ENCODE results near the gene LRBA. TPM values are rescaled to one million over a fixed set of nuclear protein-coding genes. Genes with fewer than 3 reads are reported as not detected.
A peak's percentile ranks its signal among the peaks of the same experiment; 100 is the strongest.

LRBA gene
- total and polyA plus RNA-seq, 2 of the 4 experiments (the other 2 are of a cell fraction): 10.2 to 51.6 TPM

GRCh38 chr4:150259861-150260567, 755.1 kb downstream of the LRBA start:
- no peaks in the 10 kb centered on the region for H3K9me3 ChIP-seq (ENCODE audit: control insufficient read depth, insufficient read depth, low read length)
- no peak overlapping the region for H3K23ac ChIP-seq (ENCODE audit: low read depth, low read length)
- H2AK9ac ChIP-seq (replicated peaks; ENCODE audit: low read depth, low read length, poor library complexity): peak overlapping the region; percentile 8
- H3K56ac ChIP-seq (ENCODE audit: extremely low read depth, insufficient read depth, low read length): no peak overlapping the region
- H3K9ac ChIP-seq (ENCODE audit: low read depth, low read length): no peak overlapping the region
- H4K8ac ChIP-seq (ENCODE audit: low read depth in 2 of 2, low read length in 2 of 2): no peak overlapping the region
- no peak for ATAC-seq (ENCODE audit: low read depth)
- no peak overlapping the region for H2BK5ac ChIP-seq (ENCODE audit: low read depth, low read length, poor library complexity, severe bottlenecking)
- H2BK20ac ChIP-seq (ENCODE audit: low read depth, low read length): no peak overlapping the region
- H3K36me3 ChIP-seq (ENCODE audit: control insufficient read depth, insufficient read depth, low read length): peaks cover 12% of the 10 kb centered on the region
- H3K27me3 ChIP-seq (ENCODE audit: control insufficient read depth, insufficient read depth, low read length): no peaks in the 10 kb centered on the region
- no peak for TF ChIP-seq MXI1 (IDR thresholded peaks at IDR 0.05; ENCODE audit: borderline replicate concordance, low read depth, low read length)
- TF ChIP-seq MAFK (IDR thresholded peaks at IDR 0.05; ENCODE audit: low read depth, low read length): no peak
- no peak for TF ChIP-seq BHLHE40 (IDR thresholded peaks at IDR 0.05; ENCODE audit: low read depth, low read length)
- no peak for TF ChIP-seq RAD21 (IDR thresholded peaks at IDR 0.05; ENCODE audit: low read length)
- no peak for TF ChIP-seq MAZ (IDR thresholded peaks at IDR 0.05; ENCODE audit: borderline replicate concordance, low read depth, low read length)
- no peak for TF ChIP-seq FOS (IDR thresholded peaks at IDR 0.05; ENCODE audit: low read depth, low read length)
- no peak for TF ChIP-seq USF2 (IDR thresholded peaks at IDR 0.05; ENCODE audit: low read depth, low read length)
- H4K91ac ChIP-seq (ENCODE audit: insufficient read depth, low read depth, low read length): no peak overlapping the region
- no peak overlapping the region for H2AK5ac ChIP-seq (ENCODE audit: low read depth, low read length)
- dilution Hi-C loops (cut with HindIII; ENCODE audit: low sequenced_read_pairs, unreplicated experiment): no loop called here
- H3K4me1 ChIP-seq (ENCODE audit: control insufficient read depth, insufficient read depth, low read length): peaks cover 3% of the 10 kb centered on the region; the same call in 1 of the 2 replicates
- H3K4me2 ChIP-seq (ENCODE audit: low read depth, low read length): no peak overlapping the region
- H3K79me1 ChIP-seq (ENCODE audit: low read depth in 1 of 2, low read length in 2 of 2): 0 out of 4 replicates have a peak, but pooled peaks cover 0 to 5% of the 10 kb centered on the region in 2 experiments
- no TSS peak for BruUV-seq (replicated peaks)
- CTCF ChIA-PET: no interaction called here
- no peaks in the 10 kb centered on the region for H3K9me1 ChIP-seq (ENCODE audit: insufficient read depth, low read length)
- no peaks in the 10 kb centered on the region for H4K20me1 ChIP-seq (ENCODE audit: insufficient read depth, low read length)
- H4K5ac ChIP-seq (ENCODE audit: low read depth, low read length): no peak overlapping the region
- POLR2A ChIA-PET (ENCODE audit: unreplicated experiment): no interaction called here
- H2BK15ac ChIP-seq (ENCODE audit: low read depth, low read length): no peak overlapping the region
- WGBS, 2 experiments (ENCODE audit: extremely low coverage in 2 of 2, insufficient read length in 1 of 2): 69% methylated on average over 3 of the region's 8 CpGs; no CpG with 5 or more reads in 1 of the 2 experiments
- no peak for DNase-seq
- no peak overlapping the region for H3K18ac ChIP-seq (ENCODE audit: low read depth, low read length)
- no peak overlapping the region for H3K4me3 ChIP-seq (ENCODE audit: insufficient read depth, low read depth, low read length)
- no peak overlapping the region for H3K4ac ChIP-seq (ENCODE audit: low read depth, low read length)
- in situ Hi-C loops (cut with MboI; ENCODE audit: low sequenced_read_pairs): no loop called here
- no peak overlapping the region for H2AFZ ChIP-seq (replicated peaks; ENCODE audit: low read length, poor library complexity)
- no peak overlapping the region for H2BK120ac ChIP-seq (ENCODE audit: low read depth, low read length)
- no peak overlapping the region for H3K27ac ChIP-seq (ENCODE audit: insufficient read depth, low read length)
- intact Hi-C loops (cut with micrococcal nuclease): no loop called here
- 0 out of 2 replicates have a peak overlapping the region, but pooled peaks have one; percentile 23 for H3K14ac ChIP-seq (replicated peaks; ENCODE audit: low read depth, low read length)
